ENCODE data around the gene MYO6.
"Not testable (repeated sequence)": the region's sequence is repeated elsewhere in the genome, so short reads cannot be mapped to it uniquely, and the experiment has no call there.

Gene MYO6

GRCh38 chr6:75748743-75749538, at the start of gene MYO6:
Gene MYO6, plus strand, starts transcription at chr6:75749239. Its CDS starts 68,309 bp downstream, at chr6:75817548.
- no peak for FAIRE-seq

- FAIRE-seq = not testable (repeated sequence)
Observed at GRCh38 chr6:75708334-75708733, 40.7 kb upstream of the MYO6 start.

GRCh38 chr6:75711173-75711572, 37.9 kb upstream of the MYO6 start:
- no peak for FAIRE-seq

GRCh38 chr6:75719133-75719532, 29.9 kb upstream of the MYO6 start:
- no peak for FAIRE-seq

- FAIRE-seq = no peak
Observed at GRCh38 chr6:75723382-75723781, 25.7 kb upstream of the MYO6 start.

- no peak for FAIRE-seq
Observed at GRCh38 chr6:75727206-75727605, 21.8 kb upstream of the MYO6 start.

- FAIRE-seq = not testable (repeated sequence)
Observed at GRCh38 chr6:75731029-75731428, 18.0 kb upstream of the MYO6 start.

- no peak for FAIRE-seq
Observed at GRCh38 chr6:75735491-75736186, 13.4 kb upstream of the MYO6 start.

- FAIRE-seq = no peak
Observed at GRCh38 chr6:75743971-75744370, 5.1 kb upstream of the MYO6 start.

GRCh38 chr6:75745404-75745803, 3.6 kb upstream of the MYO6 start:
- FAIRE-seq = no peak

GRCh38 chr6:75746221-75746620, 2.8 kb upstream of the MYO6 start:
- no peak for FAIRE-seq

- FAIRE-seq = no peak
Observed at GRCh38 chr6:75747152-75747992, 1.7 kb upstream of the MYO6 start.

- no peak for FAIRE-seq
Observed at GRCh38 chr6:75748003-75748742, 866 bp upstream of the MYO6 start.

GRCh38 chr6:75751443-75751842, 2.4 kb downstream of the MYO6 start:
- FAIRE-seq = no peak

GRCh38 chr6:75752365-75752764, 3.3 kb downstream of the MYO6 start:
- no peak for FAIRE-seq

GRCh38 chr6:75755704-75756103, 6.7 kb downstream of the MYO6 start:
- FAIRE-seq = no peak

GRCh38 chr6:75757295-75757694, 8.3 kb downstream of the MYO6 start:
- no peak for FAIRE-seq

GRCh38 chr6:75758061-75758460, 9.0 kb downstream of the MYO6 start:
- FAIRE-seq = no peak

GRCh38 chr6:75759207-75759606, 10.2 kb downstream of the MYO6 start:
- no peak for FAIRE-seq

GRCh38 chr6:75760320-75760719, 11.3 kb downstream of the MYO6 start:
- FAIRE-seq = no peak

GRCh38 chr6:75761489-75761888, 12.4 kb downstream of the MYO6 start:
- no peak for FAIRE-seq

GRCh38 chr6:75762063-75762462, 13.0 kb downstream of the MYO6 start:
- no peak for FAIRE-seq

GRCh38 chr6:75766387-75766786, 17.3 kb downstream of the MYO6 start:
- FAIRE-seq = no peak

All from TTC549 (cell line).